ENCODE data around the gene SNRNP27. TPM values are rescaled to one million over a fixed set of nuclear protein-coding genes. Genes with fewer than 3 reads are reported as not detected.
A peak's percentile ranks its signal among the peaks of the same experiment; 100 is the strongest.

Gene SNRNP27
- polyA plus RNA-seq, 1 experiment, result 14.3 TPM

GRCh38 chr2:69911985-69912563 is 18.3 kb downstream of the SNRNP27 start:
- DNase-seq (ENCODE audit: low read depth), result no peak
- peaks cover 3% of the 10 kb centered on the region for H3K36me3 ChIP-seq (ENCODE audit: control insufficient read depth, insufficient read depth, low read length)
- ChIA-PET CTCF (interaction anchor here (0.7 to 7.2 kb wide), 17 partner anchors 11 to 391 kb away, joined by 3 to 84 read pairs (median 4); partner anchors contain the start of genes FAM136A and PCYOX1), POLR2A (no interaction called here)
- no peaks in the 10 kb centered on the region for H3K27me3 ChIP-seq (ENCODE audit: control insufficient read depth, insufficient read depth, low read length)
- TF ChIP-seq, protein P1, sequence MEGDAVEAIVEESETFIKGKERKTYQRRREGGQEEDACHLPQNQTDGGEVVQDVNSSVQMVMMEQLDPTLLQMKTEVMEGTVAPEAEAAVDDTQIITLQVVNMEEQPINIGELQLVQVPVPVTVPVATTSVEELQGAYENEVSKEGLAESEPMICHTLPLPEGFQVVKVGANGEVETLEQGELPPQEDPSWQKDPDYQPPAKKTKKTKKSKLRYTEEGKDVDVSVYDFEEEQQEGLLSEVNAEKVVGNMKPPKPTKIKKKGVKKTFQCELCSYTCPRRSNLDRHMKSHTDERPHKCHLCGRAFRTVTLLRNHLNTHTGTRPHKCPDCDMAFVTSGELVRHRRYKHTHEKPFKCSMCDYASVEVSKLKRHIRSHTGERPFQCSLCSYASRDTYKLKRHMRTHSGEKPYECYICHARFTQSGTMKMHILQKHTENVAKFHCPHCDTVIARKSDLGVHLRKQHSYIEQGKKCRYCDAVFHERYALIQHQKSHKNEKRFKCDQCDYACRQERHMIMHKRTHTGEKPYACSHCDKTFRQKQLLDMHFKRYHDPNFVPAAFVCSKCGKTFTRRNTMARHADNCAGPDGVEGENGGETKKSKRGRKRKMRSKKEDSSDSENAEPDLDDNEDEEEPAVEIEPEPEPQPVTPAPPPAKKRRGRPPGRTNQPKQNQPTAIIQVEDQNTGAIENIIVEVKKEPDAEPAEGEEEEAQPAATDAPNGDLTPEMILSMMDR (IDR thresholded peaks at IDR 0.05; ENCODE audit: insufficient read depth, low read depth, low read length), result peak; percentile 52
- H3K4me3 ChIP-seq (ENCODE audit: low read depth, low read length), result no peak overlapping the region

- TF ChIP-seq, protein P1 (IDR thresholded peaks at IDR 0.05; ENCODE audit: insufficient read depth, low read depth, low read length), result peak; percentile 18; the same call in 1 of the 2 replicates
- H3K4me3 ChIP-seq (ENCODE audit: low read depth, low read length), result peak overlapping the region; percentile 78
- no peaks in the 10 kb centered on the region for H3K27me3 ChIP-seq (ENCODE audit: control insufficient read depth, insufficient read depth, low read length)
- ChIA-PET CTCF (interaction anchor here (0.6 to 7.2 kb wide), 23 partner anchors 11 to 703 kb away, joined by 3 to 84 read pairs (median 3); partner anchors contain the start of genes FAM136A and SNRPG), POLR2A (interaction anchor here (0.5 to 1.7 kb wide), 15 partner anchors 14 to 616 kb away, joined by 3 to 8 read pairs (median 4); partner anchors contain the start of genes FAM136A, PCBP1 and PCYOX1)
- peak; percentile 100 for DNase-seq (ENCODE audit: low read depth)
- peaks cover 1% of the 10 kb centered on the region for H3K36me3 ChIP-seq (ENCODE audit: control insufficient read depth, insufficient read depth, low read length)
Measured at GRCh38 chr2:69914164-69914949, 20.6 kb downstream of the SNRNP27 start.

DNA sequence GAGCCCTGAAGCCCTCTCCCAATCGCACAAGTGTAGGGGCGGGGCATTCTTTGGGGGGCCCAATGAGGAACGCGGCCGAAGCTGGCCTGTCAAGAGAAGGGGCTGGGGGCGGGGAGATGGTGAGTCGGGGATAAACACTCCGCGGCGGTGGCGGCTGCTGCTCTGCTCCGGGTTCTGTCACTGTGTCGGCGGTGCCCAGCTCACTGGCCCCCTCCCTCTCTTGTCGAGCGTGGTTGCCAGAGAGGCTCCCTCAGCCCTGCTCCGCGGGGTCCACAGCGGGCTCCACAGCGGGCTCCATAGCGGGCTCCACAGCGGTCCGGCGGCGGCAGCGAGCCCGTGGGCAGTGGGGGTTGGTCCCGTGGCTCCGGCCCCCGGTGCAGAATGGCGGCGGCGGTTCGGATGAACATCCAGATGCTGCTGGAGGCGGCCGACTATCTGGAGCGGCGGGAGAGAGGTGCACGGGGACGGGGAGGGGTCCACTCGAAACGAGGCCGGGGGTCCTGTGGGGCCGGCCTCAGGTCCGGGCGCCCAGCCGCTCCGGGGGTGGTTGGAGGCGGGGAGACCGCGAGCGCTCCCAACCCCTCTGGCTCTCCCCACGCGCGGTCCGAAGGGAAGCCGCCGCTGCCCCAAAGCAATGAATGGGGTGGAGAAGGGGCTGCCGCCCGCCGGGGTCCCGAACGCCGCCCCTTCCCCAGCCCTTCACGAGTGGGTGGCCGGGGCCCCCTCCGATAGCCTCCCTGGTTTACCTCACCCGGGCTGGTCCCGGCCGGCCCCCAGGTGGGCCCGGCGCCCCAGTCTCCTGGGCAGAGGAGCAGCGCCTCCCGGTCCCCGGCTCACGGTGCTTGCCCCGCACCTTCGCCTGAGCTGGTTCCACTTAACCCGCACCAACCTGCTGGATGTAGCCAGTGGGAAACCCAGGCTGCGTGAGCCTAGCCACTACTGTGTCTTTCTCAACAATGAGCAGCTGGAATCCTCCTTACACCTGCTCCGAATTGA is 21.5 kb downstream of the SNRNP27 start, which contains the start of gene MXD1:
Gene MXD1, plus strand, starts transcription at position 160 of the 996 bp plus-strand sequence. Its CDS starts 222 bp downstream, at position 382.
- peak within 1 kb of the TSS; percentile 78 for H3K4me3 ChIP-seq (ENCODE audit: low read depth, low read length)
- CTCF ChIA-PET, result interaction anchor here (0.6 to 7.2 kb wide), 18 partner anchors 10 to 388 kb away, joined by 3 to 84 read pairs (median 4); partner anchors contain the start of gene FAM136A

GRCh38 chr2:69916106-69916505 is 22.4 kb downstream of the SNRNP27 start:
- TF ChIP-seq, protein P1 (IDR thresholded peaks at IDR 0.05; ENCODE audit: insufficient read depth, low read depth, low read length), result no peak
- CTCF ChIA-PET, result interaction anchor here (0.6 to 7.2 kb wide), 2 partner anchors 155 to 218 kb away, joined by 5 to 84 read pairs; no protein-coding TSS in a partner anchor
- DNase-seq (ENCODE audit: low read depth), result no peak
- Histone ChIP-seq H3K27me3 (ENCODE audit: control insufficient read depth, insufficient read depth, low read length) (no peaks in the 10 kb centered on the region), H3K4me3 (ENCODE audit: low read depth, low read length) (peak overlapping the region; percentile 70), H3K36me3 (ENCODE audit: control insufficient read depth, insufficient read depth, low read length) (peaks cover under 1% of the 10 kb centered on the region; the same call in 1 of the 2 replicates)
- POLR2A ChIA-PET, result interaction anchor here (0.6 kb wide), 1 partner anchor 219 kb away, joined by 4 read pairs; no protein-coding TSS in a partner anchor

More for the DNA sequence above, 21.5 kb downstream of the SNRNP27 start, which contains the start of gene MXD1:
- Histone ChIP-seq H3K36me3 (ENCODE audit: control insufficient read depth, insufficient read depth, low read length) (no peaks in the 10 kb centered on the region; the same call in 1 of the 2 replicates), H3K27me3 (ENCODE audit: control insufficient read depth, insufficient read depth, low read length) (no peaks in the 10 kb centered on the region)
- POLR2A ChIA-PET, result interaction anchor here (0.5 to 1.7 kb wide), 9 partner anchors 19 to 343 kb away, joined by 3 to 5 read pairs (median 4); partner anchors contain the start of genes PCBP1 and PCYOX1
- no peak for DNase-seq (ENCODE audit: low read depth)
- TF ChIP-seq, protein P1 (IDR thresholded peaks at IDR 0.05; ENCODE audit: insufficient read depth, low read depth, low read length), result no peak

Data from BJ (cell line).